ENCODE data around the gene RELT.

The RELT gene

DNA sequence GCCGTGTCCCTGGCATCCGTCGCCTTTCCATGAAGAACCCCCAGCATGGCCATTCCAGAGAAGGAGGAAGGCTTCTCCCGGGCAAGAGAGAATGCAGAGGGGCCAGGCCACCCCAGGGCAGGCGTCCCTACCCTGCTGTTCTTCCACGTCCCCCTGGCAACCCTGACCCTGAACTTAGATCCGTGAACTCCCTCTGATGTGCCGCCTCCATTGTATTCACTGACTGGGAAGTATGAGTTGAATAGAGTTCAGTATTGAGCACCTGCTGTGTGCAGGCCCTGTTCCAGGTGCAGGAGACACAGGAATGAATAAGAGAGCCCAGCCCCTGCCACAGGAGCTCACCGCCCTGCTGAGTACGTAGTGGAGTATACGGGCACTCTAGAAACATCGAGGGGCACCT, 29.1 kb upstream of the RELT start:
- DNase-seq: no peak

DNA sequence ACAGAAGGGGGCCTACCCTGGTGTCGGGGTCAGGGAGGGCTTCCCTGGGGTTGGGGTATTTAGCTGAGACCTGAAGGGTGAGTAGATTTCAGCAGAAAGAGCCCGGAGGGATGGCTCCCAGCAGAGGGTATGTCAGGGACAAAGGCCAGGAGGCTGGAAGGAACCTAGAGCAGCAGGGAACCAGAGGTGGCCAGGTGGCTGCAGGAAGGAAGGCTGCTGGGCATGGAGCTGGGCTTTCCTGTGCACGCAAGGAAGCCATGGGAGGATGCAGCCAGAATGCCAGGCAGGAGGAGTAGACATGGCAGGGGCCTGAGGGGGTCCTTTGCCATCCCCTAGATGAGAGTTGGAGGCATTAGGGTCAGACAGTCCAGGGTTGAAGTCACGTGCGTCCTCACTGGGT, 27.4 kb upstream of the RELT start:
- no peak for DNase-seq

DNA sequence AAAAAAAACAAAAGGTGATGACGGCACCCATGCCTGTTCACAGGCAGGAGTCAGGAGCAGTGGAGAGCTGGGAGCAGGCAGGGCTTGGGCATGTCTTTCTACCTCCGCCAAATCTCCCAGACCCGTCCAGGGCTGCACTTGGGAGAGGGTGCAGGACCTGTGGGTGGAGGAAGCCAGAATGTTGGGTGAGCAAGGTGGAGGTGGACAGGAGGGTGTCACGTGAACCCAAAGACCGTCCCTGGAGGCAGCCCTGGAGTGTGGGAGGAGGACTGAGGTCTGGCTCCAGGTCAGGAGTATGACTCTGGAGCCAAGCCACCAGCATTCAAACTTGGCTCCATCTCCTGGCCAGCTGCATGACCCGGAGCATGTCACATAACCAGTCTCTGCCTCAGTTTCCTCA, 26.6 kb upstream of the RELT start:
- DNase-seq: no peak

DNA sequence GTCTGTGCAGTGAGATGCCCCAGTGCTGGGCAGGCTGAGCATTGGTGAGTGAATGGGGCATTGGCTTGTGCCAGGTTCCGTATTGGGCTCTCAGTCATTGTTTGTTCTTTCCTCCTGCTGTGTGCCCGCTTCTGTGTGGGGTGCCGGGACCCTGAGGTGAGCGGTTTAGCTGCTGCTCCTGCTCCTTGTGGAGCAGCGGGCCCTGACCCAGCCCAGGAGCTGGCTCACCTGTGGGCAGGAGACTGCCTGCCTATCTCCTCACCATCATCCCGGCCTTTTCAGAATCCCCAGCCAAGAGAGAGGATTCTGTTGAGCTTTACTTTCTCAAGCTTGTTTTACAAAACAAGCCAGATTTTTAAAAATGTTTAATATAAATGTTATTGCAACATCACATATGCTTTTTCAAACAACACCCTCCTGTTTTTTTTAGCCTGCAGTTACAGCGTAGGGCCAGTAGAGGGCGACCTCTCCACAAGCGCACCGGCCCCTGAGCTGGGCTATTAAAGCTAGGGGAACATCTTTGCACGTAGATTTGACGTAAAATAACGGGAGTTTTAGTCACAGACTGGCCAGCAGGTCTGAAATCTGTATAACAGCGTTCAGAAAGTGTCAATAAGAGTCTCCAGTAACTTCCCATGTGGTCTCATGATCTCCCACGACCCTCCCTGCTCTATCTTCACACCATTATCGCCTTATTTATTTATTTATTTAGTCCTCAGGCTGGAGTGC, 25.1 kb upstream of the RELT start:
- peak in 2 of 4 experiments; percentile 15 to 31 for DNase-seq

DNA sequence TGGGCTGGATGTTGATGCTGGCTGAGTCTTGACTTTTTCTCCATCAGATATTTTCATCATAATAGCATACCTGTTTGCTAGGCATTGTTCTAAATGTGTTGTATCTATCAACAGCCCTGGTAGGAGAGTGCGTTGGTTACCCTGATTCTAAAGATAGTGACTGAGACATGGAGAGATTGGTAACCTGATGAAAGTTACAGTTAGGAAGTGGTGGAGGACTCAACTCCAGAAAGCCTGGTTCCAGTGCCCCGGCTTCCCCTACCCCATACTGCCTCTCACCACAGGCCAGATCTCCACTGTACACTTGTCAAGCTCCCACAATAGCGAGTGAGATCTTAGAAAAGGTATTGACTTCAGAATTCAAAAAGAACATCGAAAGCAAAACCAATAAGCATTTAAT, 22.8 kb upstream of the RELT start:
- no peak for DNase-seq

DNA sequence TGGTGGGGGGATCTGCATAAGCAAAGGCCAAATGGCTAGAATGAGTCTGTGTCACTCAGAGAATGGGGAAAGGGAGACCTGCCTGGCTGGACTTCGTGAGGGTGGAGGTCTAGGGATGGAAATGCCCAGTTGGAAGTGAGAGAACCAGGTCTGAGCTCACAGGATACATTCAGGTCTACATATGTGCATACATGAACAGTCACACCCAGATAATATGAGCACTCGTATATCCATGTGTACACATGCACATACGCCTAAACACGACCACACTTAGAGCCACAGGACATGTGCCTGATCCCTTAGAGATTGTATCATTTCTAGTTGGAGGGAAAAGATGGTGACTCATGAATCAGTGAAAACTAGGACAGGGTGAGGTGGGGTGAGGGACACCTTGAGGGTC, 21.1 kb upstream of the RELT start:
- no peak for DNase-seq

DNA sequence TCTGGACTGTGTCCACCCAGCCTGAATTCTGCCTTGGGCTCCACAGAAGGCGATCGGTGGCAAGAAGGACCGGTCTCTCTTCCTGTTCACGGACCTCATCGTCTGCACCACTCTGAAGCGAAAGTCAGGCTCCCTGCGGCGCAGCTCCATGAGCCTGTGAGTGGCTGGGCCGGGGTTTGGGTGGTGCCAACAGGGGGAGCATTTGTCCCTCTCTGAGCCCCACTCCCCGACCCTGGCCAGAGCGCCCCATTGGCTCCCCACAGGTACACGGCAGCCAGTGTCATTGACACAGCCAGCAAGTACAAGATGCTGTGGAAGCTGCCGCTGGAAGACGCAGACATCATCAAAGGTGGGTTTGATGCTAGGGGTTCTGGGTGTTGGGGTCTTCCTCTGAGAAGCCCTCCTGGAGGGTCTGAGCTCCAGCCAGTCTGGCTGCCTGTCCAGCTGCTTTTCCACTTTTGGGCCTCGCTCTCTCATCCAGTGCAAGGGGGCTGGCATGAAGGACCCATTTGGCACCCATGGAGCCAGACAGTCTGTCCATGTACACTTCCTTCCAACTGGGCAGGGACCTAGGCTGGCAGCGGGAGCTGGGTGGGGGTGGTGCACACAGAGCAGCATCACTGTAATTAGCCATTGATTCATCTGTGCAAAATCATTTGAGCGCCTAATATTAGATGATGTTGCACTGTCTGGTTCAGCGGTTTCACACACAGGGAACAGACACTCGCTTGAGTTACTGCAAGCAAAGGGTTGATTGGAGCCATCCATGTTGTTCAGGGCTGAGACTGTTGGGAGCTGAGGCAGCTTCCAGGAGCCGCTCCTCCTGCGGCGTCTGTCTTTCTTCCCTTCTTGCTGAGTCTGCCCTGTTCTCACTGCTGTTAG, 19.0 kb upstream of the RELT start:
- DNase-seq: no peak

DNA sequence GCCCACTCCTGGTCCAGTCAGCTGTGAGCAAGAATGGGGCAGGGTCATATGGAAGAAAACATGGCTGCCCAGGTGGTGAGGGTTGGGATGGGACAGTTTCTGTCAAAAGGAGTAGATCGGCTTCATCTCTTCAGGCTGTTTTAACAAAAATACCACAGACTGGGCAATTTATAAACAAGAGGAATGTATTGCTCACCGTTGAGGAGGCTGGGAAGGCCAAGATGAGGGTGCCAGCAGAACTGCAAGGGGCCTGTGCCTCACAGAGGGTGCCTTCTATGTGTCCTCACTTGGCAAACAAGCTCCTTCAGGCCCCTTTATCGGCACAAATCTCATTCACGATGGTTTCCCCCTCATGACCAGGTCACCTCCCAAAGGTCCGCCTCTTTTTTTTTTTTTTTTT, 18.1 kb upstream of the RELT start:
- no peak for DNase-seq

DNA sequence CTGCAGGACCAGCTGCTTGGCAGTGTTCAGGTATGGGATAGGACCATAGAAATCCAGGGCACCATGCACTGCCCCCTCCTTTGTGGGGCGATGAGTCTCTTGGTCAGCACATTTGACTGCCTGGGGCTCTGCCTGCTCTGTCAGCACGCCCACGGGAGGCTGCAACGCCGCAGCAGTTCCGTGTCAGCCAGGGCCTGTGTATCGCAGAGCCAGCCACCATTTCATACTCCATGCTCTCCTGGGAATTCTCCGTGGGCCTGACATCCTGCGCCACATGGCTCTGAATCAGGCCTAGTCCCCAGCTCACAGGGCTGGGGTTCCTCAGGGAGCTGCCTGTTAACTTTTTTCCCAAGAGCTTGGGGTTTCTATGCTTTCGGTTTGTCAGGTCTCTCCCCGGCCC, 16.9 kb upstream of the RELT start:
- DNase-seq: no peak

DNA sequence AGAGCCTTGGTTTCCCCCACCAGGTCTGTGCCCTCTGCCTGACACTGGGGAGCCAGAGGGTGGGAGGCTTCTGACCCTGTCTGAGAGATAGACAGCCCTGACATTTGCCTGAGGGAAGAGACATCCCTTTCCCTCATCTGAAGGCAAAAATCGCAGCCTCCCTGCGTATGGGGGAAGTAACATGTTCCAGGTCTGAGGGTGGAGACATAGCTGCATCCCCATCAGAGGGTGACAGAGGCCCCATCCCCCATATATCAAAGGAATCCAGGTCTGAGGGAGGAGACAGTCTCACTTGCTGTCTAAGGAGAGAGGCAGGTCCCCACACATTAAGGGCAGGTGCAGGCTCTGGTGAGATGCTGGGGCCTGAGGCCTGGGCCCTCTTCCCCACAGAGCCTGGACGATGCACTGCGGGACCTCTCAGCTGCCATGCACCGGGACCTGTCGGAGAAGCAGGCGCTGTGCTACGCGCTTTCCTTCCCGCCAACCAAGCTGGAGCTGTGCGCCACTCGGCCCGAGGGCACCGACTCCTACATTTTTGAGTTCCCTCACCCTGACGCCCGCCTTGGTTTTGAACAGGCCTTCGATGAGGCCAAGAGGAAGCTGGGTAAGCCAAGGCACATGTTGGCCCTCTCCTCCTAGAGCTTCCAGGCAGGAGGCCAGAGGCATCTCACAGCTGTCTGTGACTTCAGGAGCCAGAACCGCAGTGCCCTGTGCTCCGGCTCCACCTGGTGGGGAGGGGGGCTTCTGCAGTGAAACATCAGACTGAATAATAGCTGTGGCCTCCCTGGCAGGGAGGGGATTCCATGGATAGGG, 16.1 kb upstream of the RELT start:
- peak in 2 of 4 experiments; percentile 13 to 27 for DNase-seq

DNA sequence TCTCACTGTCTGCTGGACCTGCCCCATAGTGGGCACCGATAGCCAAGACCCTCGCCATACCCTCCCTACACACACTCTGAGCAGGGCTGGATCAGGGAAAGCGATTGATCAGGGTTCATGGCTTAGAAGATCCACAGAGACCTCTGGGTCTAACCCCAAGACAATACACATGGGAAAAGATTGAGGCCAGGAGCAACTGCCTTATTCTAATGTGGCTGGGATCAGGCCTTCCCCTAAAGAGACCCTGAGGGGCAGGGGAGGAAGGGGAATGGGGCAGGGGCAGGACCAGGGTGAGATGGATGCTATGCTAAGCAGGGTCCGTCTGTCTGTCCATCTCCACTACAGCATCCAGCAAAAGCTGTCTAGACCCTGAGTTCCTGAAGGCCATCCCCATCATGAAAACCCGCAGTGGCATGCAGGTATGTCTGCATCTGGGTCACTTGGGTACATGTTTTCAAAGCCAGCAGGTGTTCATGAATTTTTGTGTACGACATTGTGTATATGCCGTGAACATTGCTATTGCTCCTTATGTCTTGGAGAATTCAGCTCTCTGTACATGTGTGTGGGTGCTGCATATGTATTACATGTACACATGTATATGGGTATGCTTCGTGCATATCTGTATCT, 15.3 kb upstream of the RELT start:
- no peak for DNase-seq

DNA sequence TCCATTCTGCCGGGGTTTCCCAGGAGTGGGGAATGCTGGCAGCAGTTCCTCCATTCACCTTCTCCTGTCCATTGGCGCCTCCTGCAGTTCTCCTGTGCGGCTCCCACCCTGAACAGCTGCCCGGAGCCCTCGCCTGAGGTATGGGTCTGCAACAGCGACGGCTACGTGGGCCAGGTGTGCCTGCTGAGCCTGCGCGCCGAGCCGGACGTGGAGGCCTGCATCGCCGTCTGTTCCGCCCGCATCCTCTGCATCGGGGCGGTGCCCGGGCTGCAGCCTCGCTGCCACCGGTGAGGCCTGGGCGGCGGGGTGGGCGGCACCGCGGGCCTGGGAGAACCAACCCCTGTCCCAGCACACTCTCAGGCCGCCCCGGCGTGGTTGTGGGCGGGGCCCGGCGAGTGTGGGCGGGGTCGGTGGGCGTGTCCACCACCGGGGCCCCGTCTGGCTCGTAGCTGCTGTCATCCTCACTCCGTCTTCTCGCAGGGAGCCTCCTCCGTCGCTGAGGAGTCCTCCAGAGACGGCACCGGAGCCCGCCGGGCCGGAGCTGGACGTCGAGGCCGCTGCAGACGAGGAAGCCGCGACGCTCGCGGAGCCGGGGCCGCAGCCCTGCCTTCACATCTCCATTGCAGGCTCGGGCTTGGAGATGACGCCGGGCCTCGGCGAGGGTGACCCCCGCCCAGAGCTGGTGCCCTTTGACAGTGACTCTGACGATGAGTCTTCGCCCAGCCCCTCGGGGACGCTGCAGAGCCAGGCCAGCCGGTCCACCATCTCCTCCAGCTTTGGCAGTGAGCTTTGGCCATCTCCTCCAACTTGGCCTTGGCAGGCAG, 14.0 kb upstream of the RELT start:
- DNase-seq: no peak

DNA sequence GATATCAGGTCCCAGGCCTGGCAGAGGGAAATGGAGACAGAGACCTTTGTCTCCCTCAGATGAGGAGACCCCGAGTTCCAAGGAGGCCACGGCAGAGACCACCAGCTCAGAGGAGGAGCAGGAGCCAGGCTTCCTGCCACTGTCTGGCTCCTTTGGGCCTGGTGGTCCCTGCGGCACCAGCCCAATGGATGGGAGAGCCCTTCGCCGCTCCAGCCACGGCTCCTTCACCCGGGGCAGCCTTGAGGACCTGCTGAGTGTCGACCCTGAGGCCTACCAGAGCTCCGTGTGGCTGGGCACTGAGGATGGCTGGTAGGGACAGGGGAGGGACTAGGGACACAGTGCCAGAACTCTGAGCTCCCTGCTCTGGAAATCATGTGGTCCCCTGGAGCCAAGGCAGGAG, 13.1 kb upstream of the RELT start:
- DNase-seq: no peak

DNA sequence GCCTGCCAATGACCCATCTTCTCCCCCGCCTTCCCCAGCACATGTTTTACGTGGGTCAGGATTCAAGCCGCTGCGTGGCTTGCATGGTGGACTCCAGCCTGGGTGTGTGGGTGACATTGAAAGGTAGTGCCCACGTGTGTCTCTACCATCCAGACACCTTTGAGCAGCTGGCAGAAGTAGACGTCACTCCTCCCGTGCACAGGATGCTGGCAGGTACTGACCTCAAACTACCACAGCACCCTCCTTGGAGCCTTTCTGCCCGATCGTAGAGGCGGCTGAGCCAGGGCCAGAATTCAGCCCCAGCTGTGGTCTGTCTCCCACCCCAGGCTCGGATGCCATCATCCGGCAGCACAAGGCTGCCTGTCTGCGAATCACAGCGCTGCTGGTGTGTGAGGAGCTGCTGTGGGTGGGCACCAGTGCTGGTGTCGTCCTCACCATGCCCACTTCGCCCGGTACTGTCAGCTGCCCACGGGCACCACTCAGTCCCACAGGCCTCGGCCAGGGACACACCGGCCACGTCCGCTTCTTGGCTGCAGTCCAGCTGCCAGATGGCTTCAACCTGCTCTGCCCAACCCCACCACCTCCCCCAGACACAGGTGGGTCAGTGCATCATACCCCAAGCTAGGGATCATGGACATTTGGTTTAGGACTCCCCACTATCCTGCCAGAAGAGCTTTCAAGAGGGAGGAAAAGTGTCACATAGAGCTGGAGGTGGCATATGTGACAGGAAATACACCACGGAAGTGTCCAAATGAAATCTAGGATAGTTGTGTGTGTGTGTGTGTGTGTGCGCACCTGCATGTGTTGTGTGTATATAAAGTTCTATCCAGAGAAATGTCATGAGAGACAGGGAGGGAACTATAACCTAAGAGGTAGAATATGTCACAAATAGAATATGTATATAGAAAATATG, 10.6 kb upstream of the RELT start:
- no peak for DNase-seq

DNA sequence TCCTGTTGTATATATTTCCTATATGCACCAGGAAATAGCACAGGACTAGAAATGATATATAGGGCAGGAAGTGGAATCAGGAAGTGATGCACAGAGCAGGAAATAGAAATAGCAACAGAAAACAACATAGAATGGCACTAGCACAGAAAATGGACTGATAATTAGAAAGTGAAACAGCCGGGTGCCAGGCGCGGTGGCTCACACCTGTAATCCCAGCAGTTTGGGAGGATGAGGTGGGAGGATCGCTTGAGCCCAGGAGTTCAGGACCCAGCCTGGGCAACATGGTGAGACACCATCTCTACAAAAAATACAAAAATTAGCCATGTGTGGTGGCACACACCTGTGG, 10.0 kb upstream of the RELT start:
- no peak for DNase-seq

DNA sequence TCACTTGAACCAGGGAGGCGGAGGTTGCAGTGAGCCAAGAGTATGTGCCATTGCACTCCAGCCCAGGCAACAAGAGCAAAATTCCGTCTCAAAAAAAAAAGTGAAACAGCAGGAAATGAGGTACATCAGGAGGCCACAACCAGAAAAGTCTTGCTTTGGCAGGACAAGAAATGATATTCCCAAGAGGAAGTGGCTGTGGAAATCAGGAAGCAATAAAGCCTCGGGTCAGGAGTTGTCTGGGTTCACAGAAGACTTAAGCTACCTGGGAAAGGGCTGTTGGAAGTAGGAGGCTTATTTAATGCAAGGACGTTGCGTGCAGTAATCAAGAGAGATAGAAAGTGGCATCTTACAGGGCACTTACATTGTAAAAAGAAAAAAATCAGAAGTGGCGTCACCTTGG, 9.2 kb upstream of the RELT start:
- no peak for DNase-seq

DNA sequence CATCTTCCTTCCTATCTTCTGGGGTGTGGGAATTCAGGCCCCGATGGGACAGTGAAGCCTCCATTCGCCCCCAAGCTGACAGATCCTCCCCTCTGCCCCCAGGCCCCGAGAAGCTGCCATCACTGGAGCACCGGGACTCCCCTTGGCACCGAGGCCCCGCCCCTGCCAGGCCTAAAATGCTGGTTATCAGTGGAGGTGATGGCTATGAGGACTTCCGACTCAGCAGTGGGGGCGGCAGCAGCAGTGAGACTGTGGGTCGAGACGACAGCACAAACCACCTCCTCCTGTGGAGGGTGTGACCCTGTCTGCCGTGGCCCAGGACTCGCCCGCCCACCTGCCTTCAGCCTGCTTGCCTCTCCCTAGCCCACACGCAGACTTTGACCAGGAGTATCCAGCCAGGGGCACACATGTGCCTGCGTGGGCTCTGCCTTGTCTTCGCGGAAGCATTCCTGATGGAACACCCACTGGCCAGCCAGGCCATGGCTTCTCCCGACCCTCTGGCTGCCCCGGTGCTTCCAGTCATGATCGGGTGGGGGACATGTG, 8.6 kb upstream of the RELT start:
- no peak for DNase-seq

DNA sequence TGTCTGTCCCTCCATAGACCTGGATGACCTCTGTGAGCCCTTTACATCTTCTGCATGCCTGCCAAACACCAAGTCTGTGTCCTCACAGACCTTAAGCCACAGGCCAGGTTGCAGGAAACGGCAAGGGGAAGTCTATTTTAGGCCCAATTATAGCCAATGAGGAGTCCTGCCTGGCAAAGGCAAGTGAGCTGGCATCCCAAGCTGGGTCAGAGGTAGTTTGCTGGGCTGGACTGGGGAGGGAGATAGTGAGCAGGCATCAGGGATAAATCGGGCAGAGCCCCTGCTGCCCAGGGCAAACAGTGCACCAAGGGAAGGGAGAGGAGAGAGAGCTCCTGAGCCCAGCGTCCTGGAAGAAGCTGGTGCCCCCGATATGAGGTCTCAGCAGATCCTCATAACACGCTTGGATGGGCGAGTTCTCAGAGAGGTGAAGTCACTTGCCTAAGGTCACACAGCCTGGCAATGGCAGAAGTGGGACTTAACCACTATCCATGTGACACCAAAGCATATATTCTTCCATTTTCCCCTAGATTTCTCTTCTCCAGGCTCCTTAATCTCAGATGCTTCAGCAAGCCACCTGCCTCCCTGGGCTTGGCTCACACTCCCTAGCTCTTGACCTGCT, 3.7 kb upstream of the RELT start:
- DNase-seq: no peak

DNA sequence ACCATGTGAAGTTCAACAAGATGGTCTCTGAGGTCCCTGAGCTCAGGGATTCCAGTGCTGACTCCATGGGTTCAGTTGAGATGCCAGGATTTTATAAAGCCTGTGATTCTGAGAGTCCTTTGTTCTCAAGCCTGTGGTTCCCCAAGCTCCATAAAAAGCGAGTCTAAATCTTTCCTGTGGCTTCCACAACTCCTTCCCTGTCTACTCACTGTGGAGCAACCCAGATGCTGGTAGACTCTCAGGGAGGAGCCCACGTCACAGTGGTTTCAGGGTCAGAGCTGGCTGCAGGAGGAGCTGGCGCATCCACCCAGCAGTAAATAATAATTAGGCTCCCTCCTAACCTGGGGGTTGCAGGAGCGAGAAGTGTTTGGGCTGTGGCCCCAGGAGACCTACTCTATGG, 2.0 kb upstream of the RELT start:
- DNase-seq: no peak

DNA sequence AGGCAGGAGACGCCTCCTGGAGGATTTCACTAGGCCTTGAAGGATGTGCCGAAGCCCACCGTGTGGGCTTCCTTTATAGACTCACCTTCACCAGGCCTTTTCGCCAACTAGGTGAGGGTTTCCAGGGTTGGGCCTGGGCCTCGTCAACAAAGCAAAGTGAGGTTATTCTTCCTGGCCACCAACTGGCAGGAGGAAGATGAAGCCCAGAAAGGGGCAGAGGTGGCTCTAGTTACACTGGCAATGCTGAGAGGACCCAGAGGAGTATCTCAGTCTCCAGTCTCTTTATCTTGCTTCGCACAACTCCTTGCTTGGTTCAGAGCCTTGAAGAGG, 404 bp upstream of the RELT start:
- no peak for DNase-seq
